Karpas-422 (cell line): ENCODE measurements around the gene FRY. TPM values are rescaled to one million over a fixed set of nuclear protein-coding genes. Genes with fewer than 3 reads are reported as not detected.

ENCODE experiments used
- DNase-seq: peaks from one replicate; pipeline ENCODE4 v3.0.0-alpha.2; 2015
- H2AFZ ChIP-seq: fragments of 200-600 bp; sonication (generic); 2 replicates; pipeline ENCODE4 v1.6.1; 2014; ENCODE audit warnings: antibody characterized with exemption, low read length, mixed read lengths
- H3K27ac ChIP-seq: fragments of 200-600 bp; sonication (generic); 2 replicates; pipeline ENCODE4 v1.5.1; 2014; ENCODE audit warnings: mild to moderate bottlenecking, low read length, moderate library complexity
- H3K27me3 ChIP-seq: fragments of 200-600 bp; sonication (generic); 2 replicates; pipeline ENCODE4 v1.6.1; 2014; ENCODE audit warnings: low read length, mixed read lengths
- H3K36me3 ChIP-seq: fragments of 200-600 bp; sonication (generic); 2 replicates; pipeline ENCODE4 v1.6.1; 2014; ENCODE audit warnings: low read length, mixed read lengths; ENCODE audit not compliant: insufficient read depth
- H3K4me1 ChIP-seq: fragments of 200-600 bp; sonication (generic); 2 replicates; pipeline ENCODE4 v1.6.1; 2014; ENCODE audit warnings: mild to moderate bottlenecking, low read length, mixed read lengths
- H3K4me2 ChIP-seq: fragments of 200-600 bp; sonication (generic); 2 replicates; pipeline ENCODE4 v1.6.1; 2014; ENCODE audit warnings: low read length, low read depth, mild to moderate bottlenecking; ENCODE audit not compliant: poor library complexity, severe bottlenecking
- H3K4me3 ChIP-seq: fragments of 200-600 bp; sonication (generic); 2 replicates; pipeline ENCODE4 v1.5.1; 2014; ENCODE audit warnings: mild to moderate bottlenecking, antibody characterized with exemption, low read length, mixed read lengths
- H3K79me2 ChIP-seq: fragments of 200-600 bp; sonication (generic); 2 replicates; pipeline ENCODE4 v1.6.1; 2014; ENCODE audit warnings: mild to moderate bottlenecking, low read length, mixed read lengths
- H3K9ac ChIP-seq: fragments of 200-600 bp; sonication (generic); 2 replicates; pipeline ENCODE4 v1.6.0; 2014; ENCODE audit warnings: low read length
- H3K9me2 ChIP-seq: fragments of 200-600 bp; sonication (generic), shearing (Covaris generic); replicated peaks from 2 replicates; pipeline ENCODE4 v1.6.0; 2014; ENCODE audit warnings: mild to moderate bottlenecking, low read length, moderate library complexity; ENCODE audit not compliant: insufficient read depth
- H3K9me3 ChIP-seq: fragments of 300-700, 200-600 bp; sonication (generic); 2 replicates; pipeline ENCODE4 v1.6.1; 2014; ENCODE audit warnings: low read length, mixed read lengths
- H4K20me1 ChIP-seq: fragments of 200-600 bp; sonication (generic); 2 replicates; pipeline ENCODE4 v1.6.1; 2014; ENCODE audit warnings: mild to moderate bottlenecking, antibody characterized with exemption, low read length, low read depth; ENCODE audit not compliant: insufficient read depth
- total RNA-seq: library from RNA; depleted of rRNA; stranded (reverse); fragments of >200 nt; shearing (Covaris generic); gene quantifications from 2 replicates; pipeline ENCODE4 v1.2.3, GENCODE V29; 2014; ENCODE audit warnings: low replicate concordance

Gene FRY
- total RNA-seq, 1 experiment from 2014 or later, result 1.6 TPM

DNA sequence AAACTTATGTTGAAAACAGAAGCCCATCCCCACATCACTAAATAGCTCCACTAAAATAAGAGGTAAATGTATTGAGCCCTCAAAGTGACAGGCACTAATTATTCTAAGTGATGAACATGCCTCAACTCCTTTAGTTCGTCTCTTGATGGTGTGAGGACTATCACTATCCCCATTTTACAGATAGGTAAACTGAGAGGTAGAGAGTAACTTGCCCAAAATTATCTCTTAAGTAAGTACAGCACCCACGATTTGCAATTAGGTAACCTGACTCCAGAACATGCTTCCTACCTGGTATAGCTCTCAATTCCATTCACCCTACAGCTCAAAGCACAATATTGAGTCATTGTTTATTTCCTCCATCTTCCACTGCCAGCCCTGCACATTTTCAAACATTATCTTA, 270.9 kb downstream of the FRY start:
- H4K20me1 ChIP-seq, result no peaks in the 10 kb centered on the region
- no peaks in the 10 kb centered on the region for H3K36me3 ChIP-seq
- no peak overlapping the region for H3K9ac ChIP-seq
- DNase-seq, result no peak
- no peaks in the 10 kb centered on the region for H3K4me1 ChIP-seq
- H3K79me2 ChIP-seq, result no peaks in the 10 kb centered on the region
- H2AFZ ChIP-seq, result no peak overlapping the region
- no peak overlapping the region for H3K4me2 ChIP-seq
- no peaks in the 10 kb centered on the region for H3K9me3 ChIP-seq
- no peaks in the 10 kb centered on the region for H3K9me2 ChIP-seq
- H3K27ac ChIP-seq, result no peak overlapping the region
- H3K27me3 ChIP-seq, result no peaks in the 10 kb centered on the region
- no peak overlapping the region for H3K4me3 ChIP-seq

GRCh38 chr13:32305646-32306045, 274.1 kb downstream of the FRY start:
- H4K20me1 ChIP-seq, result no peaks in the 10 kb centered on the region
- H3K36me3 ChIP-seq, result no peaks in the 10 kb centered on the region
- H2AFZ ChIP-seq, result no peak overlapping the region
- no peaks in the 10 kb centered on the region for H3K27me3 ChIP-seq
- no peak overlapping the region for H3K4me2 ChIP-seq
- no peaks in the 10 kb centered on the region for H3K79me2 ChIP-seq
- no peak overlapping the region for H3K27ac ChIP-seq
- no peaks in the 10 kb centered on the region for H3K9me3 ChIP-seq
- no peak overlapping the region for H3K9ac ChIP-seq
- no peak overlapping the region for H3K4me3 ChIP-seq
- DNase-seq, result no peak
- no peaks in the 10 kb centered on the region; the same call in 1 of the 2 replicates for H3K4me1 ChIP-seq
- H3K9me2 ChIP-seq, result no peaks in the 10 kb centered on the region

DNA sequence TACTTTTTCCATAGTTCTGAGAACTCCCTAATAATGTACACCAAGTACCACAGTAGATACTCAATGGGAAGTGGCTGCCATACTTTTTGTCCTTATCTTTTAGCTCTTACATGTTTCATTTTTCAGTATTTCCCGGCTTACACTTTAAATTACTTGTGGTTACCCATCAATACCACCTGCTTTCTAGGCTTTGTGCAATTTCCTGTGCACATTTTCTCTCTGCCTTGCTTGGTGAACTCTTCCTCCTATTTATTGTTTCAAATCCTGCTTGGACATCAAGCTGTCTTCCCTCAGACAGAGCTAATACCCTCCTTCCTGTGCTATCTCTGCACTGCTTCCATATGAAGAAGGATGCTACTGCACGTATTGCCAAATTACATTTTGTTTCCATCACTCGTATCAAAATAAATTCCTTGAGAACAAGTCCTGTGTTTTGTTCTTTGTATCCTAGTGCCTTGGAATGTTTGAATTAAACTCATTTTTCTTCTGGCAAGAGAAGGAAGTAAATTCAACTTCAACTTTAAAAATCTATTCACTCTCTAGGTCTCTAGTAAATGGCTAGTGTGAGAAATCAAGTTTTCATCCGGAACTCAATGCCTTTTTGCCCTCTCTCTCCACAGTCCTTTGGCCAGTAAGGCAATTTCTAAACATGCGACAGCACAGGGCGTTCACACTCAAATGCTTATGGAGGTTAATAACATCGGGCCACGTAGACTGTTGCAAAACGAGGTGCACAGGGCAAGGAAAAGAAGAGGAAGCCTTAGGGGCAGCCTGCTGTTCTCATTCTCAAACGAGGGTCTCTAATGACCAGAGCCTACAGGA, 277.9 kb downstream of the FRY start:
- Histone ChIP-seq H3K27ac (no peak overlapping the region), H3K27me3 (no peaks in the 10 kb centered on the region), H3K36me3 (no peaks in the 10 kb centered on the region), H3K9me2 (no peaks in the 10 kb centered on the region), H3K79me2 (no peaks in the 10 kb centered on the region), H3K9ac (no peak overlapping the region), H4K20me1 (no peaks in the 10 kb centered on the region), H2AFZ (no peak overlapping the region), H3K4me1 (peaks cover 5% of the 10 kb centered on the region), H3K9me3 (no peaks in the 10 kb centered on the region), H3K4me2 (no peak overlapping the region), H3K4me3 (no peak overlapping the region)
- DNase-seq, result no peak

DNA sequence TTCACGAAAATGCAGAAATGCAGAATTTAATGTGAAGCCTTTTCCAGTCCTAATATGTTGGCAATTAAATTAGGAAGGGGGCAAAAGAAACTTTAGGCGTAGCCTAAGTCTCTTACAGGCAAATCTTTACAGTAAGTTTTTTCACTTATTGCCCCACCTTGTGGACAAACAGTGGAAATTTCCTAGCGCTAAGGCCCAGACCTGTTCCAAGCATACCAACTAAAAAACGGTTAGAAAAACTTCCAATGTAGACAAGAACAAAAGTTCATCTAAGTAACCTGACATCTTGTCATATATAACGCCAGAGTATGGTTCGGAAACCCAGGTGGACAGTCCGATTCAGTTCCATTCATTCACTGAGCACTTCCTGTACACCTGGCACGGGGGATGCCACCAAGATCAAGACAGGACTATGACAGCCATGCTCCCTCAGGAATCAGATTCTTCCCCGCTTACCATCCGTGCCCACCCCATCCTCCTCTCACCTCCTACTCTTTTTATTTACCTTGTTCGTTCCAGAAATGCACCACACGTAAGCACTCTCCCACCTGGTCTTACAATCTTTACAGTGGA, 278.6 kb downstream of the FRY start:
- H3K4me3 ChIP-seq, result no peak overlapping the region
- H3K27me3 ChIP-seq, result no peaks in the 10 kb centered on the region
- H3K9me2 ChIP-seq, result no peaks in the 10 kb centered on the region
- no peaks in the 10 kb centered on the region for H4K20me1 ChIP-seq
- peak; percentile 80 for DNase-seq
- H3K4me2 ChIP-seq, result no peak overlapping the region
- H2AFZ ChIP-seq, result 0 out of 2 replicates have a peak overlapping the region, but pooled peaks have one; percentile 34
- H3K9ac ChIP-seq, result no peak overlapping the region
- H3K4me1 ChIP-seq, result peaks cover 11% of the 10 kb centered on the region
- H3K79me2 ChIP-seq, result no peaks in the 10 kb centered on the region
- H3K36me3 ChIP-seq, result no peaks in the 10 kb centered on the region
- no peaks in the 10 kb centered on the region for H3K9me3 ChIP-seq
- no peak overlapping the region for H3K27ac ChIP-seq

DNA sequence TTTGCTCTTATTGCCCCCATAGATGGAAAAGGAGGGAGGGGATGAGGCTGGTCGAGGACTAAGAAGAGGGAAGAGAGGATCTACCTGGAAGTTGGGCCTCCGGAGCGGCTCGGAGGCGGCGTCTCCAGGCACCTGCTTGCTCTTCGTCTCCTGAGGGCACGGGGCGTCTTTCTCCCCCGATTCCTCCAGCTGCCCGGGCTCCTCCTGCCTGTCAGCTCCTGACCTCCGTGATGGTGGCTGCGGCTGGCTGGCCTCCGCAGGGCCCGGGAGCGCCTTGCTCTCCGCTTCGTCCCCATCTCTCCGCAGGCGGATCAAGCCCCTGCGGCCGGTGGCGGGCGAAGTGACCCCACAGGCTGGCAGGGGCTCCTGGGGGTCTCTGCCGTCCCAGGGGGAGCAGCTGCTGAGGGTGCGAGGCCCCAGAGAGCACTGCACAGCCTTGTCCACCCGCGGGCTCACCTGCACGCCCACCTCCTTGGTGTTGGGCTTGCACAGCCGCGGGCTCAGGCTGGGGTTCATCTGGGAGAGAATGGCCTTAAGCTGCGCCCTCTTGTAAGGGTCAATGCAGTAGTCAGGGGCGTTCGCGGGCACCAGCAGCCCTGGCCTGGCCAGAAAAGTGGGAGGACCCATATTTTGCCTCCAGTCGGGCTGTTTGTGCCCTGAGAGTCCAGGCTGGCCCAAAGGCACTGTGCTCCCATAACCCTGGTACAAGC, 279.8 kb downstream of the FRY start:
- no peak overlapping the region for H3K9ac ChIP-seq
- no peak overlapping the region for H3K4me2 ChIP-seq
- H3K27ac ChIP-seq, result no peak overlapping the region
- peaks cover 6% of the 10 kb centered on the region for H3K79me2 ChIP-seq
- H3K4me1 ChIP-seq, result peaks cover 15% of the 10 kb centered on the region
- no peak for DNase-seq
- H4K20me1 ChIP-seq, result no peaks in the 10 kb centered on the region
- no peaks in the 10 kb centered on the region for H3K27me3 ChIP-seq
- no peaks in the 10 kb centered on the region for H3K36me3 ChIP-seq
- H2AFZ ChIP-seq, result no peak overlapping the region
- H3K9me2 ChIP-seq, result no peaks in the 10 kb centered on the region
- H3K9me3 ChIP-seq, result no peaks in the 10 kb centered on the region
- no peak overlapping the region for H3K4me3 ChIP-seq

DNA sequence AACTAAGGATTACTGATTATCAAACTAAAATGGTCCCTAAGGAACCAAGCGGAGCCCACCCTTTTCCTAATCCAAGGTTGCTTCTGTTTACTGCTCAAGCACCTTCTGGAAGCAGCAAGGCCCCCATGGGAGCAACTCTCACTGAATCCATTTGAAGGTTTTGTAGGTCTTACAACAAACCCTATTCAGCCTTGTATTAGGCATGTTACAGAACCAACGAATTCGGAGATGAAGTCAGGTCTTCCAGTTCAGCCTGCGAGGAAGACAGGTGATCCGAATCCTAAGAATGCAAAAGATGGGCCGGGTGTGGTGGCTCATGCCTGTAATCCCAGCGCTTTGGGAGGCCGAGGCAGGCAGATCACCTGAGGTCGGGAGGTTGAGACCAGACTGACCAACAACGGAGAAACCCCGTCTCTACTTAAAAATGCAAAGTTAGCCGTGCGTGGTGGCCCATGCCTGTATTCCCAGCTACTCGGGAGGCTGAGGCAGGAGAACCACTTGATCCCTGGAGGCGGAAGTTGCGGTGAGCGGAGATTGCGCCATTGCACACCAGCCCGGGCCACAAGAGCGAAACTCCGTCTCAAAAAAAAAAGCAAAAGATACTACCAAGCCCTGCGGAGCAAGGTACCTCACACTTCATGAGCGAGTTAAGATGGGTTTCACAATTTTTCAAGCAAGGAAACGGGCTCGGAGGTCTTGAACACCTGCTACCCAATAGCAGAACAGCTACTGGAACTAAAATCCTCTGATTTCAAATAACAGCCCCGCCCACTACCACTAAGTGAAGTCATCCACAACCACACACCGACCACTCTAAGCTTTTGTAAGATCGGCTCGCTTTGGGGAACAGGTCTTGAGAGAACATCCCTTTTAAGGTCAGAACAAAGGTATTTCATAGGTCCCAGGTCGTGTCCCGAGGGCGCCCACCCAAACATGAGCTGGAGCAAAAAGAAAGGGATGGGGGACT, 283.0 kb downstream of the FRY start:
- no peaks in the 10 kb centered on the region for H3K27me3 ChIP-seq
- H3K36me3 ChIP-seq, result no peaks in the 10 kb centered on the region; the same call in 1 of the 2 replicates
- DNase-seq, result peak; percentile 89

GRCh38 chr13:32315238-32316027, 283.9 kb downstream of the FRY start, which contains the start of the genes BRCA2 and ZAR1L:
Gene BRCA2, plus strand, starts transcription at chr13:32315508. Its CDS starts 953 bp downstream, at chr13:32316461.
Gene ZAR1L, minus strand, starts transcription at chr13:32315363. Its CDS starts 3,438 bp downstream, at chr13:32311925.
- H3K27me3 ChIP-seq, result no peaks in the 10 kb centered on the region
- peak within 1 kb of the TSS; percentile 100 for H3K4me2 ChIP-seq
- H4K20me1 ChIP-seq, result no peaks in the 10 kb centered on the region
- H2AFZ ChIP-seq, result peak within 1 kb of the TSS; percentile 82; the same call in 1 of the 2 replicates
- H3K36me3 ChIP-seq, result peaks cover 3% of the 10 kb centered on the region; the same call in 1 of the 2 replicates
- peak within 1 kb of the TSS; percentile 98 for H3K9ac ChIP-seq
- H3K4me1 ChIP-seq, result peaks cover 30% of the 10 kb centered on the region
- peak; percentile 99 for DNase-seq
- H3K27ac ChIP-seq, result peak within 1 kb of the TSS; percentile 90
- no peaks in the 10 kb centered on the region for H3K9me3 ChIP-seq
- peaks cover 22% of the 10 kb centered on the region for H3K79me2 ChIP-seq
- H3K9me2 ChIP-seq, result no peaks in the 10 kb centered on the region
- H3K4me3 ChIP-seq, result peak within 1 kb of the TSS; percentile 93

More for the DNA sequence above, 283.0 kb downstream of the FRY start:
- Histone ChIP-seq H3K4me3 (peak overlapping the region; percentile 93), H2AFZ (peak overlapping the region; percentile 82; the same call in 1 of the 2 replicates), H3K9me3 (no peaks in the 10 kb centered on the region), H3K4me2 (peak overlapping the region; percentile 100), H3K27ac (peak overlapping the region; percentile 90), H3K79me2 (peaks cover 22% of the 10 kb centered on the region), H3K4me1 (peaks cover 30% of the 10 kb centered on the region), H3K9ac (peak overlapping the region; percentile 98), H3K9me2 (no peaks in the 10 kb centered on the region), H4K20me1 (no peaks in the 10 kb centered on the region)
